CD4-positive, alpha-beta T cell treated with Interleukin-2 at 100 ng/mL for 4 hours (primary cell): ENCODE results near the gene FAM50A.
A peak's percentile ranks its signal among the peaks of the same experiment; 100 is the strongest.

Source experiments
- DNase-seq: peaks from one replicate; pipeline ENCODE4 v3.0.0-alpha.2; 2020; ENCODE audit warnings: low spot score

The FAM50A gene

GRCh38 chrX:154439841-154440240, 4.1 kb upstream of the FAM50A start:
- DNase-seq: no peak

- no peak for DNase-seq
These were observed 3.2 kb upstream of the FAM50A start for GRCh38 chrX:154440623-154441357.

GRCh38 chrX:154441564-154441963, 2.4 kb upstream of the FAM50A start:
- DNase-seq: peak; percentile 3

GRCh38 chrX:154441984-154442707, 1.8 kb upstream of the FAM50A start:
- DNase-seq: no peak

GRCh38 chrX:154443479-154443910, 446 bp upstream of the FAM50A start:
- no peak for DNase-seq

GRCh38 chrX:154444755-154445246, 860 bp downstream of the FAM50A start:
- no peak for DNase-seq

GRCh38 chrX:154445776-154446175, 1.8 kb downstream of the FAM50A start:
- DNase-seq: no peak

GRCh38 chrX:154446430-154446829, 2.5 kb downstream of the FAM50A start:
- no peak for DNase-seq

GRCh38 chrX:154448484-154448883, 4.5 kb downstream of the FAM50A start:
- DNase-seq: no peak

GRCh38 chrX:154449618-154450017, 5.7 kb downstream of the FAM50A start:
- DNase-seq: no peak

- no peak for DNase-seq
These were observed 6.4 kb downstream of the FAM50A start for GRCh38 chrX:154450312-154450711.

- DNase-seq: no peak
These were observed 8.9 kb downstream of the FAM50A start for GRCh38 chrX:154452823-154453222.

- DNase-seq: peak; percentile 63
These were observed 13.7 kb downstream of the FAM50A start for GRCh38 chrX:154457491-154458115.

GRCh38 chrX:154458116-154458953, 14.4 kb downstream of the FAM50A start, which contains the start of gene PLXNA3:
Gene PLXNA3 (plus strand): TSS chrX:154458281. CDS start chrX:154460184, 1,903 bp downstream.
- DNase-seq: peak; percentile 67

GRCh38 chrX:154458954-154459778, 15.2 kb downstream of the FAM50A start:
- peak; percentile 19 for DNase-seq

- DNase-seq: no peak
These were observed 15.9 kb downstream of the FAM50A start for GRCh38 chrX:154459832-154460231.

- DNase-seq: no peak
These were observed 16.4 kb downstream of the FAM50A start for GRCh38 chrX:154460326-154460725.

GRCh38 chrX:154462396-154462795, 18.5 kb downstream of the FAM50A start:
- no peak for DNase-seq

GRCh38 chrX:154463611-154464220, 19.8 kb downstream of the FAM50A start:
- DNase-seq: no peak

- DNase-seq: no peak
These were observed 20.9 kb downstream of the FAM50A start for GRCh38 chrX:154464806-154465365.
